ENCODE measurements around the gene RASA3.
"Not testable (repeated sequence)": the region's sequence is repeated elsewhere in the genome, so short reads cannot be mapped to it uniquely, and the experiment has no call there.

RASA3 gene

GRCh38 chr13:114118086-114118485 is 14.3 kb downstream of the RASA3 start:
- H3F3A ChIP-seq (ENCODE audit: insufficient read depth, low read length), result peaks cover 10% of the 10 kb centered on the region
- no peaks in the 10 kb centered on the region for H3K4me1 ChIP-seq (ENCODE audit: low read length)
- no peak overlapping the region for H3K27ac ChIP-seq (ENCODE audit: low read length)
- no peak overlapping the region for H2AFZ ChIP-seq (ENCODE audit: low read length)
- H3K27me3 ChIP-seq (replicated peaks; ENCODE audit: insufficient read depth, low read length), result no peaks in the 10 kb centered on the region
- no peaks in the 10 kb centered on the region for H3K9me3 ChIP-seq (replicated peaks; ENCODE audit: insufficient read depth, low read length)
- H3K4me2 ChIP-seq (ENCODE audit: low read depth, low read length), result no peak overlapping the region
- H3K4me3 ChIP-seq (ENCODE audit: low read length), result no peak overlapping the region
- TF ChIP-seq EZH2phosphoT487 (IDR thresholded peaks at IDR 0.05; ENCODE audit: low read length), result no peak
- no peak for TF ChIP-seq CTCF (IDR thresholded peaks at IDR 0.05; ENCODE audit: low read length)
- TF ChIP-seq EZH2 (optimal IDR thresholded peaks at IDR 0.05; ENCODE audit: low read depth, low read length), result no peak
- no peaks in the 10 kb centered on the region for H3K9me2 ChIP-seq (replicated peaks; ENCODE audit: insufficient read depth, low read length)
- H3K79me2 ChIP-seq (ENCODE audit: low read length), result peaks cover 85% of the 10 kb centered on the region
- no peak overlapping the region for H3K9ac ChIP-seq (ENCODE audit: low read length)
- DNase-seq, result no peak
- peaks cover 3% of the 10 kb centered on the region; the same call in 1 of the 2 replicates for H3K36me3 ChIP-seq (replicated peaks; ENCODE audit: insufficient read depth, low read length)
- H4K20me1 ChIP-seq (ENCODE audit: insufficient read depth, low read length), result peaks cover 7% of the 10 kb centered on the region; the same call in 1 of the 2 replicates

GRCh38 chr13:114117341-114117874 is 15.0 kb downstream of the RASA3 start:
- peaks cover 85% of the 10 kb centered on the region for H3K79me2 ChIP-seq (ENCODE audit: low read length)
- not testable (repeated sequence) for H3K4me1 ChIP-seq (ENCODE audit: low read length); DNase-seq; H3K27ac ChIP-seq (ENCODE audit: low read length); H3K4me2 ChIP-seq (ENCODE audit: low read depth, low read length); H3K9me3 ChIP-seq (replicated peaks; ENCODE audit: insufficient read depth, low read length); H3K36me3 ChIP-seq (replicated peaks; ENCODE audit: insufficient read depth, low read length); H4K20me1 ChIP-seq (ENCODE audit: insufficient read depth, low read length); H3K4me3 ChIP-seq (ENCODE audit: low read length); H3K27me3 ChIP-seq (replicated peaks; ENCODE audit: insufficient read depth, low read length); H3K9me2 ChIP-seq (replicated peaks; ENCODE audit: insufficient read depth, low read length); H3K9ac ChIP-seq (ENCODE audit: low read length); H2AFZ ChIP-seq (ENCODE audit: low read length)
- H3F3A ChIP-seq (ENCODE audit: insufficient read depth, low read length), result peaks cover 10% of the 10 kb centered on the region

- DNase-seq, result no peak
- peaks cover 85% of the 10 kb centered on the region for H3K79me2 ChIP-seq (ENCODE audit: low read length)
- H3K4me3 ChIP-seq (ENCODE audit: low read length), result no peak overlapping the region
- no peak overlapping the region for H3K4me2 ChIP-seq (ENCODE audit: low read depth, low read length)
- no peak for TF ChIP-seq CTCF (IDR thresholded peaks at IDR 0.05; ENCODE audit: low read length)
- TF ChIP-seq EZH2 (optimal IDR thresholded peaks at IDR 0.05; ENCODE audit: low read depth, low read length), result no peak
- no peak for TF ChIP-seq EZH2phosphoT487 (IDR thresholded peaks at IDR 0.05; ENCODE audit: low read length)
- H2AFZ ChIP-seq (ENCODE audit: low read length), result no peak overlapping the region
- H3K27me3 ChIP-seq (replicated peaks; ENCODE audit: insufficient read depth, low read length), result no peaks in the 10 kb centered on the region
- peaks cover 8% of the 10 kb centered on the region for H3K4me1 ChIP-seq (ENCODE audit: low read length)
- H3K9me2 ChIP-seq (replicated peaks; ENCODE audit: insufficient read depth, low read length), result no peaks in the 10 kb centered on the region
- no peak overlapping the region for H3K9ac ChIP-seq (ENCODE audit: low read length)
- 0 out of 2 replicates have a peak, but pooled peaks cover 4% of the 10 kb centered on the region for H4K20me1 ChIP-seq (ENCODE audit: insufficient read depth, low read length)
- no peak overlapping the region for H3K27ac ChIP-seq (ENCODE audit: low read length)
- peaks cover 17% of the 10 kb centered on the region for H3F3A ChIP-seq (ENCODE audit: insufficient read depth, low read length)
- H3K9me3 ChIP-seq (replicated peaks; ENCODE audit: insufficient read depth, low read length), result no peaks in the 10 kb centered on the region
- H3K36me3 ChIP-seq (replicated peaks; ENCODE audit: insufficient read depth, low read length), result peaks cover 3% of the 10 kb centered on the region; the same call in 1 of the 2 replicates
Observed at GRCh38 chr13:114116734-114117133, 15.7 kb downstream of the RASA3 start.

- Histone ChIP-seq H3K4me1 (ENCODE audit: low read length) (peaks cover 14% of the 10 kb centered on the region), H3K27ac (ENCODE audit: low read length) (no peak overlapping the region)
Observed at GRCh38 chr13:114115796-114116195, 16.6 kb downstream of the RASA3 start.

More at GRCh38 chr13:114115796-114116195, 16.6 kb downstream of the RASA3 start:
- Histone ChIP-seq H3K79me2 (ENCODE audit: low read length) (peaks cover 80% of the 10 kb centered on the region), H3F3A (ENCODE audit: insufficient read depth, low read length) (peaks cover 22% of the 10 kb centered on the region), H3K9me2 (replicated peaks; ENCODE audit: insufficient read depth, low read length) (no peaks in the 10 kb centered on the region), H3K9ac (ENCODE audit: low read length) (no peak overlapping the region), H3K4me2 (ENCODE audit: low read depth, low read length) (no peak overlapping the region), H3K27me3 (replicated peaks; ENCODE audit: insufficient read depth, low read length) (no peaks in the 10 kb centered on the region), H4K20me1 (ENCODE audit: insufficient read depth, low read length) (0 out of 2 replicates have a peak, but pooled peaks cover 4% of the 10 kb centered on the region), H3K4me3 (ENCODE audit: low read length) (no peak overlapping the region), H3K9me3 (replicated peaks; ENCODE audit: insufficient read depth, low read length) (no peaks in the 10 kb centered on the region), H3K36me3 (replicated peaks; ENCODE audit: insufficient read depth, low read length) (peaks cover 3% of the 10 kb centered on the region; the same call in 1 of the 2 replicates), H2AFZ (ENCODE audit: low read length) (no peak overlapping the region)
- TF ChIP-seq EZH2 (optimal IDR thresholded peaks at IDR 0.05; ENCODE audit: low read depth, low read length) (no peak), CTCF (IDR thresholded peaks at IDR 0.05; ENCODE audit: low read length) (no peak), EZH2phosphoT487 (IDR thresholded peaks at IDR 0.05; ENCODE audit: low read length) (no peak)
- no peak for DNase-seq

Measured in MM.1S (cell line).